B cell (primary cell): ENCODE results near the gene GIT1. TPM values are rescaled to one million over a fixed set of nuclear protein-coding genes. Genes with fewer than 3 reads are reported as not detected.

Source experiments
- ATAC-seq: fragments of 200-7000 bp; cut with Tn5 transposase; one replicate; pipeline ENCODE4 v1.10.0; 2021; ENCODE audit warnings: low read depth, mild to moderate bottlenecking, moderate number of reproducible peaks, moderate library complexity
- CTCF ChIA-PET: fragments of 350-600 bp; sonication (Branson Sonifier 250); formaldehyde crosslinking; loops from one replicate; lab custom pipeline; 2021; ENCODE audit warnings: antibody characterized with exemption, inconsistent platforms; lab: Charles Lee
- POLR2A ChIA-PET: fragments of 350-600 bp; sonication (Branson Sonifier 250); formaldehyde crosslinking; loops from one replicate; lab custom pipeline; 2021; ENCODE audit warnings: antibody characterized with exemption; lab: Charles Lee
- DNase-seq: peaks from one replicate; pipeline ENCODE4 v3.0.0; 2013
- H2AFZ ChIP-seq: 2 replicates; pipeline ENCODE4 v1.6.1; 2012; ENCODE audit warnings: mild to moderate bottlenecking, low read depth, low read length; ENCODE audit not compliant: insufficient read depth, poor library complexity, severe bottlenecking
- H3K27ac ChIP-seq, 2 donors: 1 replicate in 1 of 2; 2 replicates in 1 of 2; pipeline ENCODE4 v1.5.1; 2012 to 2013; ENCODE audit warnings: low read length in 2 of 2, mild to moderate bottlenecking in 2 of 2, moderate library complexity in 1 of 2
- H3K27me3 ChIP-seq, 4 experiments: fragments of 200-600 bp in 1 of 4; sonication (generic) in 1 of 4; replicated peaks in 1 of 4; 1 replicate in 2 of 4; 2 replicates in 2 of 4; pipeline versions ENCODE4 v1.6.1 to v1.7.0; 2013 to 2016; ENCODE audit warnings: low read length in 3 of 4, mild to moderate bottlenecking in 2 of 4, mixed read lengths in 1 of 4, moderate library complexity in 1 of 4; ENCODE audit not compliant: insufficient read depth in 4 of 4, control insufficient read depth in 3 of 4; ENCODE audit errors: control extremely low read depth in 1 of 4
- H3K36me3 ChIP-seq, 2 experiments: replicated peaks in 1 of 2; 1 replicate in 1 of 2; 2 replicates in 1 of 2; pipeline versions ENCODE4 v1.6.1 to v1.7.1; 2013; ENCODE audit warnings: low read length in 1 of 2; ENCODE audit not compliant: insufficient read depth in 2 of 2, control insufficient read depth in 1 of 2; ENCODE audit errors: control extremely low read depth in 1 of 2, extremely low read depth in 1 of 2
- H3K4me1 ChIP-seq, 2 donors: fragments of 200-600 bp in 1 of 2; sonication (generic) in 1 of 2; 1 replicate in 1 of 2; 2 replicates in 1 of 2; pipeline versions ENCODE4 v1.5.1 to v1.6.1; 2013 to 2017; ENCODE audit warnings: low read length in 2 of 2; ENCODE audit not compliant: control insufficient read depth in 2 of 2, insufficient read depth in 2 of 2
- H3K4me2 ChIP-seq: replicated peaks from 2 replicates; pipeline ENCODE3; 2012; ENCODE audit warnings: mild to moderate bottlenecking, low read depth, low read length; ENCODE audit not compliant: poor library complexity, severe bottlenecking
- H3K4me3 ChIP-seq, 5 experiments: fragments of 200-600 bp in 1 of 5; sonication (generic) in 1 of 5; 1 replicate in 3 of 5; 2 replicates in 2 of 5; pipeline versions ENCODE4 v1.5.1 to v1.7.0; 2011 to 2016; ENCODE audit warnings: low read length in 4 of 5, mild to moderate bottlenecking in 4 of 5, low read depth in 2 of 5, control low read depth in 1 of 5, moderate library complexity in 1 of 5; ENCODE audit not compliant: insufficient read depth in 1 of 5; ENCODE audit errors: control extremely low read depth in 1 of 5, extremely low read depth in 1 of 5
- H3K79me2 ChIP-seq: fragments of 200-600 bp; sonication (generic); one replicate; pipeline ENCODE4 v1.6.0; 2016; ENCODE audit warnings: low read length; ENCODE audit not compliant: control insufficient read depth, insufficient read depth
- H3K9ac ChIP-seq: fragments of 200-600 bp; sonication (generic); 2 replicates; pipeline ENCODE4 v1.6.1; 2017; ENCODE audit warnings: mild to moderate bottlenecking, low read length, moderate library complexity
- H3K9me3 ChIP-seq, 3 donors: one replicate each; pipeline versions ENCODE4 v1.6.1 to v1.7.1; 2013; ENCODE audit warnings: low read length in 2 of 3; ENCODE audit not compliant: control insufficient read depth in 2 of 3, insufficient read depth in 1 of 3; ENCODE audit errors: control extremely low read depth in 1 of 3
- H4K20me1 ChIP-seq: 2 replicates; pipeline ENCODE4 v1.6.0; 2012; ENCODE audit warnings: mild to moderate bottlenecking, low read length; ENCODE audit not compliant: insufficient read depth, control insufficient read depth, poor library complexity, severe bottlenecking
- H3K27ac Mint-ChIP-seq: one replicate; pipeline ENCODE4 v1.8.0; 2021; ENCODE audit warnings: mixed read lengths
- H3K27me3 Mint-ChIP-seq: one replicate; pipeline ENCODE4 v1.8.0; 2021; ENCODE audit warnings: mixed read lengths
- H3K4me1 Mint-ChIP-seq: one replicate; pipeline ENCODE4 v1.8.0; 2021; ENCODE audit warnings: mixed read lengths
- H3K4me3 Mint-ChIP-seq: one replicate; pipeline ENCODE4 v1.8.0; 2021; ENCODE audit warnings: mixed read lengths
- H3K9me3 Mint-ChIP-seq: one replicate; pipeline ENCODE4 v1.8.0; 2022; ENCODE audit warnings: mixed read lengths; ENCODE audit not compliant: insufficient read depth
- CTCF ChIP-seq: fragments of 200-600 bp; IDR thresholded peaks from one replicate; pipeline ENCODE4 v1.8.0; 2022; ENCODE audit warnings: antibody characterized with exemption, mild to moderate bottlenecking
- EZH2 ChIP-seq: IDR thresholded peaks from 2 replicates; pipeline ENCODE4 v1.6.1; 2012; ENCODE audit warnings: borderline replicate concordance, low read depth, mild to moderate bottlenecking, moderate library complexity, low read length; ENCODE audit not compliant: insufficient read depth, poor library complexity, severe bottlenecking
- WGBS: methylation state at CpG from one replicate; pipeline ENCODE4 v1.1.5; 2013; ENCODE audit warnings: missing lambda C conversion rate; ENCODE audit not compliant: insufficient coverage; 5-methylcytosine and 5-hydroxymethylcytosine counted together
- intact Hi-C: fragments of 100-400 bp; cut with micrococcal nuclease; formaldehyde crosslinking; loops from one replicate; pipeline ENCODE4 v1.10.0; 2022
- polyA plus RNA-seq: library from polyadenylated mRNA; depleted of rRNA; stranded (reverse); fragments of >200 nt; gene quantifications from 2 replicates; pipeline ENCODE4 v1.2.3, GENCODE V29; 2012
- total RNA-seq, 2 donors: library from RNA; stranded (reverse); fragments of 120-200 nt in 1 of 2; gene quantifications; 1 replicate in 1 of 2; 2 replicates in 1 of 2; pipeline versions ENCODE4 v1.2.3 to v1.2.4, GENCODE V29; 2013 to 2022

GIT1 gene
- total and polyA plus RNA-seq, 2 donors (not counting 1 experiment from before 2014, with no cell fraction given) = 49.3 to 61.9 TPM

- POLR2A ChIA-PET = interaction anchor here (0.5 to 2.9 kb wide), 8 partner anchors 10 to 560 kb away, joined by 3 to 12 read pairs (median 3); partner anchors contain the start of genes ANKRD13B and CORO6
- peak; percentile 26 for ATAC-seq
Measured at GRCh38 chr17:29566473-29567303, 22.8 kb downstream of the GIT1 start, which contains the start of gene ABHD15. Gene ABHD15, minus strand, starts transcription at chr17:29567037. Its CDS starts 71 bp downstream, at chr17:29566966.

More at GRCh38 chr17:29566473-29567303, 22.8 kb downstream of the GIT1 start, which contains the start of gene ABHD15:
- peak within 1 kb of the TSS; percentile 100 for H3K4me2 ChIP-seq
- H3K27ac Mint-ChIP-seq = peak within 1 kb of the TSS; percentile 98
- no peaks in the 10 kb centered on the region for H3K9me3 ChIP-seq
- TF ChIP-seq EZH2 (no peak), CTCF (no peak)
- under 1% methylated on average over 94 of the region's 94 CpGs for WGBS
- H3K27me3 Mint-ChIP-seq = no peaks in the 10 kb centered on the region
- H3K27me3 ChIP-seq = no peaks in the 10 kb centered on the region
- H3K27ac ChIP-seq = peak within 1 kb of the TSS; percentile 71 to 76
- H3K4me1 ChIP-seq = peaks cover 42 to 53% of the 10 kb centered on the region in 2 donors
- intact Hi-C loops = loop anchor here (5.0 to 10.0 kb wide), 7 partner anchors 156 to 922 kb away; partner anchors contain the start of genes BLTP2, NUFIP2, PHF12 and SSH2
- no peaks in the 10 kb centered on the region for H3K9me3 Mint-ChIP-seq
- no peaks in the 10 kb centered on the region for H4K20me1 ChIP-seq
- peaks cover 26% of the 10 kb centered on the region for H3K79me2 ChIP-seq
- H3K4me3 Mint-ChIP-seq = peak within 1 kb of the TSS; percentile 99
- H3K4me1 Mint-ChIP-seq = peaks cover 50% of the 10 kb centered on the region
- H3K36me3 ChIP-seq = peaks cover 0 to 9% of the 10 kb centered on the region in 2 experiments
- peak within 1 kb of the TSS; percentile 70 to 99 (median 80) for H3K4me3 ChIP-seq
- peak; percentile 85 for DNase-seq
- CTCF ChIA-PET = interaction anchor here (1.0 to 24.3 kb wide), 11 partner anchors 9 to 197 kb away, joined by 4 to 336 read pairs (median 6); partner anchors contain the start of gene ANKRD13B
- H2AFZ ChIP-seq = peak within 1 kb of the TSS; percentile 87
- H3K9ac ChIP-seq = peak within 1 kb of the TSS; percentile 82
